Endothelial cell of umbilical vein (primary cell): ENCODE measurements around the gene SPOP. TPM values are rescaled to one million over a fixed set of nuclear protein-coding genes. Genes with fewer than 3 reads are reported as not detected.

Source experiments
- BruUV-seq: library from RNA; stranded (reverse); fragments of 400-500 nt; replicated peaks from 2 replicates; lab custom pipeline; 2021; lab: Mats Ljungman, UMichigan
- CTCF ChIA-PET: fragments of 300-600, 350-600 bp; sonication (Branson Sonifier 250); formaldehyde crosslinking; loops from one replicate; lab custom pipeline; 2021; ENCODE audit warnings: antibody characterized with exemption, inconsistent platforms; lab: Charles Lee
- POLR2A ChIA-PET: fragments of 300-600, 350-600 bp; sonication (Branson Sonifier 250); formaldehyde crosslinking; loops from one replicate; lab custom pipeline; 2021; ENCODE audit warnings: antibody characterized with exemption, inconsistent platforms; lab: Charles Lee
- DNase-seq: peaks from one replicate; pipeline ENCODE4 v3.0.0-alpha.2; 2011; ENCODE audit warnings: low read depth, low spot score
- FAIRE-seq: peaks from 2 replicates; lab custom pipeline; 2011; peaks lifted over from hg19 to GRCh38; lab: Jason Lieb, UNC
- H2AFZ ChIP-seq: 2 replicates; pipeline ENCODE4 v1.6.0; 2012; ENCODE audit warnings: low read depth, low read length, control low read depth, inconsistent platforms
- H3K27ac ChIP-seq: 2 replicates; pipeline ENCODE4 v1.5.1; 2011; ENCODE audit warnings: low read depth, mild to moderate bottlenecking, control low read depth, low read length, moderate library complexity; ENCODE audit not compliant: insufficient read depth
- H3K27me3 ChIP-seq, 2 experiments: 2 replicates each; pipeline versions ENCODE4 v1.6.0 to v1.6.1; 2011; ENCODE audit warnings: low read length in 2 of 2, mixed read lengths in 1 of 2; ENCODE audit not compliant: control insufficient read depth in 2 of 2, insufficient read depth in 2 of 2
- H3K36me3 ChIP-seq, 2 experiments: 2 replicates in 1 of 2; 3 replicates in 1 of 2; pipeline ENCODE4 v1.5.1; 2011; ENCODE audit warnings: low read length in 2 of 2, mild to moderate bottlenecking in 1 of 2, moderate library complexity in 1 of 2; ENCODE audit not compliant: control insufficient read depth in 2 of 2, insufficient read depth in 2 of 2; ENCODE audit errors: extremely low read depth in 1 of 2
- H3K4me1 ChIP-seq: 3 replicates; pipeline ENCODE4 v1.5.1; 2011; ENCODE audit warnings: mild to moderate bottlenecking, low read length; ENCODE audit not compliant: control insufficient read depth, insufficient read depth; ENCODE audit errors: extremely low read depth
- H3K4me2 ChIP-seq: 2 replicates; pipeline ENCODE4 v1.6.1; 2011; ENCODE audit warnings: low read length, control low read depth, mixed read lengths; ENCODE audit not compliant: insufficient read depth
- H3K4me3 ChIP-seq, 3 experiments: fragments of 200-600 bp in 1 of 3; sonication (generic), shearing (Covaris generic) in 1 of 3; replicated peaks in 1 of 3; 2 replicates each; pipeline ENCODE4 v1.5.1; 2011 to 2016; ENCODE audit warnings: control low read depth in 3 of 3, low read length in 3 of 3, mild to moderate bottlenecking in 2 of 3, inconsistent platforms in 1 of 3, low read depth in 1 of 3, moderate library complexity in 1 of 3; ENCODE audit not compliant: insufficient read depth in 1 of 3
- H3K79me2 ChIP-seq: 2 replicates; pipeline ENCODE4 v1.6.0; 2012; ENCODE audit warnings: low read length, inconsistent platforms; ENCODE audit not compliant: control insufficient read depth, insufficient read depth
- H3K9ac ChIP-seq: replicated peaks from 2 replicates; pipeline ENCODE3; 2011; ENCODE audit warnings: low read length, control low read depth; ENCODE audit not compliant: insufficient read depth; ENCODE audit errors: extremely low read depth
- H3K9me1 ChIP-seq: replicated peaks from 3 replicates; pipeline ENCODE4 v1.6.0; 2011; ENCODE audit warnings: mild to moderate bottlenecking, low read length; ENCODE audit not compliant: control insufficient read depth, insufficient read depth; ENCODE audit errors: extremely low read depth
- H3K9me3 ChIP-seq: replicated peaks from 2 replicates; pipeline ENCODE4 v1.5.1; 2012; ENCODE audit warnings: low read length, inconsistent platforms; ENCODE audit not compliant: control insufficient read depth, insufficient read depth
- H4K20me1 ChIP-seq: replicated peaks from 2 replicates; pipeline ENCODE3; 2011; ENCODE audit warnings: mild to moderate bottlenecking, low read length; ENCODE audit not compliant: control insufficient read depth, insufficient read depth; ENCODE audit errors: extremely low read depth
- JUN ChIP-seq: IDR thresholded peaks from 2 replicates; pipeline ENCODE4 v1.6.1; 2011; ENCODE audit warnings: borderline replicate concordance, low read depth; ENCODE audit not compliant: insufficient read length, insufficient read depth
- MAX ChIP-seq: IDR thresholded peaks from 2 replicates; pipeline ENCODE4 v1.6.1; 2011; ENCODE audit not compliant: insufficient read depth, insufficient read length
- MYC ChIP-seq: IDR thresholded peaks from one replicate; pipeline ENCODE4 v1.6.1; 2011; ENCODE audit warnings: mild to moderate bottlenecking, low read depth, low read length
- POLR2A ChIP-seq: IDR thresholded peaks from 2 replicates; pipeline ENCODE4 v1.6.1; 2012; ENCODE audit warnings: low read depth, mild to moderate bottlenecking, control low read depth, low read length
- POLR2AphosphoS5 ChIP-seq: IDR thresholded peaks from 2 replicates; pipeline ENCODE4 v1.6.1; 2012; ENCODE audit warnings: low read depth, mild to moderate bottlenecking, control low read depth, low read length, moderate library complexity; ENCODE audit not compliant: insufficient read depth
- dilution Hi-C: fragments of 300-500 bp; cut with MboI; formaldehyde crosslinking; loops from one replicate; pipeline ENCODE4 v1.15.0; 2019; ENCODE audit warnings: low sequenced_read_pairs; ENCODE audit not compliant: extremely low pct_ligation_motif_present
- intact Hi-C: fragments of 100-400 bp; cut with micrococcal nuclease; formaldehyde crosslinking; loops from one replicate; pipeline ENCODE4 v1.10.0; 2022
- polyA plus RNA-seq, 4 experiments: library from polyadenylated mRNA; depleted of rRNA in 3 of 4; stranded (reverse) in 3 of 4; unstranded in 1 of 4; fragments of >200 nt; gene quantifications; 2 replicates each; pipeline versions ENCODE4 v1.2.1 to v1.2.3, GENCODE V29; 2011 to 2012; ENCODE audit warnings: missing spikeins in 1 of 4
- total RNA-seq: library from RNA; stranded (reverse); gene quantifications from 2 replicates; pipeline ENCODE4 v1.2.3, GENCODE V29; 2021
- TF ChIP-seq, protein P1 (sequence below), 2 donors: IDR thresholded peaks; 1 replicate in 1 of 2; 2 replicates in 1 of 2; pipeline ENCODE4 v1.5.1; 2011; ENCODE audit warnings: low read length in 2 of 2, mild to moderate bottlenecking in 2 of 2, moderate library complexity in 2 of 2, control low read depth in 1 of 2, inconsistent platforms in 1 of 2, low read depth in 1 of 2; ENCODE audit not compliant: insufficient read depth in 1 of 2; ENCODE audit errors: extremely low read depth in 1 of 2

SPOP gene
- total and polyA plus RNA-seq, 2 donors (not counting 3 experiments of a cell fraction or from before 2014, with no cell fraction given), result 46.9 to 61.0 TPM

DNA sequence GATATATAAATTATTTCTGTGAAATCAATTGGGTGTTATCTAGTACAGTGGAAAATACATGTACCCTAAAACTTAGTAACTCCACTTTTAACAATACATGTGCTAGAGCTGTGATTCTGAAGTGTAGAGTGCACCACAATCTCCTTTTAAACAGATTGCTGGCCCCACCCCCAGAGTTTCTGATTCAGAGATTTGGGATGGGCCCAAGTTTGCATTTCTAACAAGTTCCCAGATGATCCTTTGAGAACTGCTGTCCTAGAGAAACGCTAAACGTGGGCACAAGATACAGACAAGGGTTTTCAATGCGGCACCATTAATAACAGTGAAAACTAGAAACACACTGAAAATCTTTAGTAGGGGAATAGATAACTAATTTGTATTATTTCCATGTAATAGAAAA, 53.0 kb downstream of the SPOP start:
- no peak for DNase-seq
- POLR2A ChIA-PET, result no interaction called here
- BruUV-seq, result no TSS peak

More for the DNA sequence above, 53.0 kb downstream of the SPOP start:
- no peak for TF ChIP-seq MAX
- no peak for TF ChIP-seq POLR2A
- TF ChIP-seq POLR2AphosphoS5, result no peak
- TF ChIP-seq JUN, result no peak
- no peak for TF ChIP-seq MYC
- TF ChIP-seq, protein P1, sequence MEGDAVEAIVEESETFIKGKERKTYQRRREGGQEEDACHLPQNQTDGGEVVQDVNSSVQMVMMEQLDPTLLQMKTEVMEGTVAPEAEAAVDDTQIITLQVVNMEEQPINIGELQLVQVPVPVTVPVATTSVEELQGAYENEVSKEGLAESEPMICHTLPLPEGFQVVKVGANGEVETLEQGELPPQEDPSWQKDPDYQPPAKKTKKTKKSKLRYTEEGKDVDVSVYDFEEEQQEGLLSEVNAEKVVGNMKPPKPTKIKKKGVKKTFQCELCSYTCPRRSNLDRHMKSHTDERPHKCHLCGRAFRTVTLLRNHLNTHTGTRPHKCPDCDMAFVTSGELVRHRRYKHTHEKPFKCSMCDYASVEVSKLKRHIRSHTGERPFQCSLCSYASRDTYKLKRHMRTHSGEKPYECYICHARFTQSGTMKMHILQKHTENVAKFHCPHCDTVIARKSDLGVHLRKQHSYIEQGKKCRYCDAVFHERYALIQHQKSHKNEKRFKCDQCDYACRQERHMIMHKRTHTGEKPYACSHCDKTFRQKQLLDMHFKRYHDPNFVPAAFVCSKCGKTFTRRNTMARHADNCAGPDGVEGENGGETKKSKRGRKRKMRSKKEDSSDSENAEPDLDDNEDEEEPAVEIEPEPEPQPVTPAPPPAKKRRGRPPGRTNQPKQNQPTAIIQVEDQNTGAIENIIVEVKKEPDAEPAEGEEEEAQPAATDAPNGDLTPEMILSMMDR (IDR thresholded peaks at IDR 0.05; ENCODE audit: extremely low read depth in 1 of 2, insufficient read depth in 1 of 2, low read depth in 1 of 2, low read length in 2 of 2), result no peak
- no peak overlapping the region for H3K9ac ChIP-seq
- dilution Hi-C loops (no loop called here), intact Hi-C loops (loop anchor here (5.0 kb wide), 1 partner anchor 52 kb away; the partner anchor contains the start of gene SPOP)
- H3K4me3 ChIP-seq, result no peak overlapping the region
- H3K36me3 ChIP-seq, result peaks cover 2 to 7% of the 10 kb centered on the region in 2 experiments
- no peak for FAIRE-seq
- no peak overlapping the region for H2AFZ ChIP-seq
- no peaks in the 10 kb centered on the region for H4K20me1 ChIP-seq
- H3K27me3 ChIP-seq, result no peaks in the 10 kb centered on the region
- no peak overlapping the region for H3K27ac ChIP-seq
- H3K4me2 ChIP-seq, result no peak overlapping the region
- no peaks in the 10 kb centered on the region for H3K9me1 ChIP-seq
- H3K79me2 ChIP-seq, result peaks cover 15% of the 10 kb centered on the region
- no peaks in the 10 kb centered on the region for H3K9me3 ChIP-seq
- CTCF ChIA-PET, result interaction anchor here (0.6 to 1.4 kb wide), 4 partner anchors 9 to 264 kb away, joined by 3 to 4 read pairs (median 3); no protein-coding TSS in a partner anchor
- H3K4me1 ChIP-seq, result peaks cover 20% of the 10 kb centered on the region
